H9 (cell line): Measurements from ENCODE around the gene MNAT1. TPM values are rescaled to one million over a fixed set of nuclear protein-coding genes. Genes with fewer than 3 reads are reported as not detected.

Experiments
- DNase-seq: peaks from one replicate; pipeline ENCODE4 v3.0.0-alpha.2; 2017
- H2AFZ ChIP-seq: one replicate; pipeline ENCODE4 v1.6.1; 2013; ENCODE audit warnings: mild to moderate bottlenecking, low read length, control low read depth, moderate library complexity
- H2AK5ac ChIP-seq: 2 replicates; pipeline ENCODE4 v1.6.1; 2013; ENCODE audit warnings: low read length, control low read depth, mixed read lengths; ENCODE audit not compliant: insufficient read length
- H2BK120ac ChIP-seq: one replicate; pipeline ENCODE4 v1.6.1; 2013; ENCODE audit warnings: low read depth, mild to moderate bottlenecking, low read length, control low read depth, inconsistent platforms; ENCODE audit not compliant: poor library complexity, severe bottlenecking
- H2BK12ac ChIP-seq: 2 replicates; pipeline ENCODE4 v1.6.1; 2013; ENCODE audit warnings: low read length, control low read depth, mixed read lengths, low read depth; ENCODE audit not compliant: insufficient read length
- H2BK15ac ChIP-seq: 2 replicates; pipeline ENCODE4 v1.6.1; 2013; ENCODE audit warnings: low read depth, low read length, control low read depth
- H2BK20ac ChIP-seq: one replicate; pipeline ENCODE4 v1.6.1; 2013; ENCODE audit warnings: low read depth, mild to moderate bottlenecking, low read length, control low read depth, inconsistent platforms; ENCODE audit not compliant: poor library complexity, severe bottlenecking
- H2BK5ac ChIP-seq: 2 replicates; pipeline ENCODE4 v1.6.1; 2013; ENCODE audit warnings: low read length, control low read depth, mixed read lengths; ENCODE audit not compliant: insufficient read length
- H3K14ac ChIP-seq: 2 replicates; pipeline ENCODE4 v1.6.1; 2013; ENCODE audit warnings: low read length, control low read depth; ENCODE audit not compliant: insufficient read depth
- H3K18ac ChIP-seq: 2 replicates; pipeline ENCODE4 v1.6.1; 2013; ENCODE audit warnings: low read depth, mild to moderate bottlenecking, mixed read lengths, low read length, control low read depth; ENCODE audit not compliant: insufficient read length
- H3K23ac ChIP-seq: 2 replicates; pipeline ENCODE4 v1.6.1; 2013; ENCODE audit warnings: low read length, control low read depth, mixed read lengths, low read depth; ENCODE audit not compliant: insufficient read length
- H3K23me2 ChIP-seq: 2 replicates; pipeline ENCODE4 v1.6.1; 2013; ENCODE audit warnings: low read depth, mild to moderate bottlenecking, mixed read lengths, low read length, control low read depth; ENCODE audit not compliant: insufficient read length, poor library complexity, severe bottlenecking
- H3K27ac ChIP-seq: 2 replicates; pipeline ENCODE4 v1.5.1; 2013; ENCODE audit warnings: low read length, control low read depth, mixed read lengths, low read depth; ENCODE audit not compliant: insufficient read length
- H3K27me3 ChIP-seq: 2 replicates; pipeline ENCODE4 v1.6.1; 2013; ENCODE audit warnings: low read length, control low read depth, inconsistent platforms; ENCODE audit not compliant: insufficient read depth
- H3K4ac ChIP-seq: 2 replicates; pipeline ENCODE4 v1.6.1; 2013; ENCODE audit warnings: low read depth, mild to moderate bottlenecking, control low read depth, inconsistent platforms, low read length, moderate library complexity
- H3K4me1 ChIP-seq: 2 replicates; pipeline ENCODE4 v1.6.1; 2013; ENCODE audit warnings: low read length, control low read depth, inconsistent platforms; ENCODE audit not compliant: insufficient read depth
- H3K4me2 ChIP-seq: 2 replicates; pipeline ENCODE4 v1.6.1; 2013; ENCODE audit warnings: low read length, control low read depth, mixed read lengths; ENCODE audit not compliant: insufficient read length, insufficient read depth
- H3K56ac ChIP-seq: 2 replicates; pipeline ENCODE4 v1.6.1; 2013; ENCODE audit warnings: low read depth, mild to moderate bottlenecking, mixed read lengths, low read length, control low read depth; ENCODE audit not compliant: insufficient read length
- H3K79me1 ChIP-seq: 2 replicates; pipeline ENCODE4 v1.6.1; 2013; ENCODE audit warnings: low read depth, mild to moderate bottlenecking, moderate library complexity, low read length, control low read depth, inconsistent platforms; ENCODE audit not compliant: insufficient read depth, poor library complexity, severe bottlenecking
- H3K79me2 ChIP-seq: 2 replicates; pipeline ENCODE4 v1.6.1; 2013; ENCODE audit warnings: low read length, control low read depth, inconsistent platforms; ENCODE audit not compliant: insufficient read depth
- H3K9ac ChIP-seq: 2 replicates; pipeline ENCODE4 v1.6.1; 2013; ENCODE audit warnings: low read length, control low read depth, mixed read lengths; ENCODE audit not compliant: insufficient read length; ENCODE audit errors: extremely low read depth
- H3K9me3 ChIP-seq: one replicate; pipeline ENCODE4 v1.6.1; 2013; ENCODE audit warnings: low read depth, low read length, inconsistent platforms; ENCODE audit not compliant: control insufficient read depth
- H3T11ph ChIP-seq: one replicate; pipeline ENCODE4 v1.6.1; 2013; ENCODE audit warnings: mild to moderate bottlenecking, low read length, control low read depth, inconsistent platforms
- H4K20me1 ChIP-seq: one replicate; pipeline ENCODE4 v1.6.1; 2013; ENCODE audit not compliant: control insufficient read depth, insufficient read length, insufficient read depth
- H4K5ac ChIP-seq: 2 replicates; pipeline ENCODE4 v1.6.1; 2013; ENCODE audit warnings: low read depth, mild to moderate bottlenecking, mixed read lengths, low read length, control low read depth; ENCODE audit not compliant: insufficient read length
- H4K8ac ChIP-seq: replicated peaks from 2 replicates; pipeline ENCODE4 v1.6.1; 2013; ENCODE audit warnings: low read length, control low read depth, mixed read lengths, low read depth; ENCODE audit not compliant: insufficient read length
- H4K91ac ChIP-seq: 2 replicates; pipeline ENCODE4 v1.6.1; 2013; ENCODE audit warnings: low read depth, mild to moderate bottlenecking, moderate library complexity, mixed read lengths, low read length, control low read depth; ENCODE audit not compliant: insufficient read length
- H3K27ac Mint-ChIP-seq, 3 experiments: 2 replicates in 2 of 3; 3 replicates in 1 of 3; pipeline ENCODE4 v1.8.0; 2020 to 2021; ENCODE audit warnings: mixed read lengths in 3 of 3, mild to moderate bottlenecking in 1 of 3, moderate library complexity in 1 of 3
- H3K27me3 Mint-ChIP-seq: 2 replicates; pipeline ENCODE4 v1.8.0; 2021; ENCODE audit warnings: low read depth, mild to moderate bottlenecking, moderate library complexity, mixed read lengths
- H3K36me3 Mint-ChIP-seq, 3 experiments: 2 replicates in 2 of 3; 3 replicates in 1 of 3; pipeline ENCODE4 v1.8.0; 2020 to 2021; ENCODE audit warnings: low read depth in 3 of 3, mixed read lengths in 3 of 3; ENCODE audit not compliant: insufficient read depth in 1 of 3
- H3K4me1 Mint-ChIP-seq, 2 experiments: 2 replicates each; pipeline ENCODE4 v1.8.0; 2020; ENCODE audit warnings: mixed read lengths in 2 of 2
- H3K4me3 Mint-ChIP-seq, 2 experiments: 2 replicates in 1 of 2; 3 replicates in 1 of 2; pipeline ENCODE4 v1.8.0; 2020 to 2021; ENCODE audit warnings: mild to moderate bottlenecking in 2 of 2, mixed read lengths in 2 of 2, moderate library complexity in 1 of 2
- H3K9me3 Mint-ChIP-seq, 2 experiments: 2 replicates in 1 of 2; 3 replicates in 1 of 2; pipeline ENCODE4 v1.8.0; 2020; ENCODE audit warnings: mild to moderate bottlenecking in 2 of 2, mixed read lengths in 2 of 2, moderate library complexity in 1 of 2
- WGBS: extraction: QIAGEN DNeasy Blood & Tissue Kit; methylation state at CpG from one replicate; pipeline ENCODE4 v1.1.7; 2013; ENCODE audit warnings: missing lambda C conversion rate, low lambda C conversion rate, mixed read lengths; ENCODE audit not compliant: insufficient read length; ENCODE audit errors: extremely low coverage; 5-methylcytosine and 5-hydroxymethylcytosine counted together
- total RNA-seq: library from RNA; stranded (reverse); gene quantifications from 2 replicates; pipeline ENCODE4 v1.2.1, GENCODE V29; 2021
- TF ChIP-seq, protein P1 (sequence below): fragments of 200-600 bp; sonication (generic); conservative IDR thresholded peaks from 3 replicates; pipeline ENCODE4 v1.8.0; 2021; ENCODE audit warnings: antibody characterized with exemption, mild to moderate bottlenecking

The MNAT1 gene
- total RNA-seq, 1 experiment from 2014 or later, result 43.1 TPM

DNA sequence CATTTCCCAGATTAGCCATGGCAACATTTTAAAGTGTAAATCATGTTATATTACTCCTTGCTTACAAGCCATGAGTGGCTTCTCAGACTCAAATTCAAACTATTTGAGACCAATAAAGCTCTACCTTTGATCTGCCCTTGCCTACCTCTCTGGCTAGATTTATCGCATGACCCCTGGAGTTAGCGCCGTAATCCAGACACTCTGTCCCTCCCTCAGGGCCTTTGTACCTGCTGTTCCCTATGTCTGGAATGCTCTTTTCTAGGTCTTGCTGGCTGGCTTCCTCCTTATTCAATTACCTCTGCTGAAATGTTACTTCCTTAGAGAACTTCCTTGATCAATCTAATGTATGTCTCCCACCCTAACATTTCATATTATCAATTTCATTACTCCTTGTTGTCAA lies 26.7 kb upstream of the MNAT1 start:
- DNase-seq, result no peak
- no peak overlapping the region for H3K27ac Mint-ChIP-seq
- WGBS, result no CpG with 5 or more reads among the region's 3 CpGs

More for the DNA sequence above, 26.7 kb upstream of the MNAT1 start:
- H3K18ac ChIP-seq, result no peak overlapping the region
- H4K20me1 ChIP-seq, result no peaks in the 10 kb centered on the region
- H3K14ac ChIP-seq, result no peak overlapping the region
- no peak overlapping the region for H3K27ac ChIP-seq
- H2AFZ ChIP-seq, result no peak overlapping the region
- no peaks in the 10 kb centered on the region for H3K4me1 ChIP-seq
- H3K4ac ChIP-seq, result no peak overlapping the region
- H3T11ph ChIP-seq, result no peak overlapping the region
- no peaks in the 10 kb centered on the region for H3K79me1 ChIP-seq
- H3K9ac ChIP-seq, result no peak overlapping the region
- Mint-ChIP-seq H3K4me1 (peaks cover 20 to 22% of the 10 kb centered on the region in 2 experiments), H3K9me3 (no peaks in the 10 kb centered on the region), H3K27me3 (no peaks in the 10 kb centered on the region), H3K36me3 (peaks cover 0 to 2% (median 2%) of the 10 kb centered on the region in 3 experiments; a peak in 2 of 7 replicates), H3K4me3 (no peak overlapping the region)
- no peak overlapping the region for H4K5ac ChIP-seq
- H3K9me3 ChIP-seq, result no peaks in the 10 kb centered on the region
- H4K91ac ChIP-seq, result no peak overlapping the region
- no peak overlapping the region for H2BK5ac ChIP-seq
- H3K27me3 ChIP-seq, result no peaks in the 10 kb centered on the region
- no peak overlapping the region for H3K4me2 ChIP-seq
- H2BK20ac ChIP-seq, result no peak overlapping the region
- H2BK15ac ChIP-seq, result no peak overlapping the region
- H2BK12ac ChIP-seq, result no peak overlapping the region
- H2AK5ac ChIP-seq, result no peak overlapping the region
- H3K56ac ChIP-seq, result no peak overlapping the region
- H3K23ac ChIP-seq, result no peak overlapping the region
- no peak overlapping the region for H4K8ac ChIP-seq
- H3K23me2 ChIP-seq, result no peaks in the 10 kb centered on the region
- TF ChIP-seq, protein P1, sequence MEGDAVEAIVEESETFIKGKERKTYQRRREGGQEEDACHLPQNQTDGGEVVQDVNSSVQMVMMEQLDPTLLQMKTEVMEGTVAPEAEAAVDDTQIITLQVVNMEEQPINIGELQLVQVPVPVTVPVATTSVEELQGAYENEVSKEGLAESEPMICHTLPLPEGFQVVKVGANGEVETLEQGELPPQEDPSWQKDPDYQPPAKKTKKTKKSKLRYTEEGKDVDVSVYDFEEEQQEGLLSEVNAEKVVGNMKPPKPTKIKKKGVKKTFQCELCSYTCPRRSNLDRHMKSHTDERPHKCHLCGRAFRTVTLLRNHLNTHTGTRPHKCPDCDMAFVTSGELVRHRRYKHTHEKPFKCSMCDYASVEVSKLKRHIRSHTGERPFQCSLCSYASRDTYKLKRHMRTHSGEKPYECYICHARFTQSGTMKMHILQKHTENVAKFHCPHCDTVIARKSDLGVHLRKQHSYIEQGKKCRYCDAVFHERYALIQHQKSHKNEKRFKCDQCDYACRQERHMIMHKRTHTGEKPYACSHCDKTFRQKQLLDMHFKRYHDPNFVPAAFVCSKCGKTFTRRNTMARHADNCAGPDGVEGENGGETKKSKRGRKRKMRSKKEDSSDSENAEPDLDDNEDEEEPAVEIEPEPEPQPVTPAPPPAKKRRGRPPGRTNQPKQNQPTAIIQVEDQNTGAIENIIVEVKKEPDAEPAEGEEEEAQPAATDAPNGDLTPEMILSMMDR, result no peak
- H2BK120ac ChIP-seq, result no peak overlapping the region
- no peaks in the 10 kb centered on the region for H3K79me2 ChIP-seq
